ENCODE results near the gene SYNGR2. TPM values are rescaled to one million over a fixed set of nuclear protein-coding genes. Genes with fewer than 3 reads are reported as not detected.

The SYNGR2 gene
- total RNA-seq, 4 donors from 2014 or later = 63.1 to 164 (median 124) TPM

- TF ChIP-seq, protein P1, sequence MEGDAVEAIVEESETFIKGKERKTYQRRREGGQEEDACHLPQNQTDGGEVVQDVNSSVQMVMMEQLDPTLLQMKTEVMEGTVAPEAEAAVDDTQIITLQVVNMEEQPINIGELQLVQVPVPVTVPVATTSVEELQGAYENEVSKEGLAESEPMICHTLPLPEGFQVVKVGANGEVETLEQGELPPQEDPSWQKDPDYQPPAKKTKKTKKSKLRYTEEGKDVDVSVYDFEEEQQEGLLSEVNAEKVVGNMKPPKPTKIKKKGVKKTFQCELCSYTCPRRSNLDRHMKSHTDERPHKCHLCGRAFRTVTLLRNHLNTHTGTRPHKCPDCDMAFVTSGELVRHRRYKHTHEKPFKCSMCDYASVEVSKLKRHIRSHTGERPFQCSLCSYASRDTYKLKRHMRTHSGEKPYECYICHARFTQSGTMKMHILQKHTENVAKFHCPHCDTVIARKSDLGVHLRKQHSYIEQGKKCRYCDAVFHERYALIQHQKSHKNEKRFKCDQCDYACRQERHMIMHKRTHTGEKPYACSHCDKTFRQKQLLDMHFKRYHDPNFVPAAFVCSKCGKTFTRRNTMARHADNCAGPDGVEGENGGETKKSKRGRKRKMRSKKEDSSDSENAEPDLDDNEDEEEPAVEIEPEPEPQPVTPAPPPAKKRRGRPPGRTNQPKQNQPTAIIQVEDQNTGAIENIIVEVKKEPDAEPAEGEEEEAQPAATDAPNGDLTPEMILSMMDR (IDR thresholded peaks at IDR 0.05) = no peak
- TF ChIP-seq POLR2AphosphoS5 (IDR thresholded peaks at IDR 0.05) (no peak), EP300 (IDR thresholded peaks at IDR 0.05) (no peak), POLR2A (IDR thresholded peaks at IDR 0.05; ENCODE audit: low read depth) (no peak)
Measured at GRCh38 chr17:78219396-78220150, 51.2 kb downstream of the SYNGR2 start.

More at GRCh38 chr17:78219396-78220150, 51.2 kb downstream of the SYNGR2 start:
- no peaks in the 10 kb centered on the region for H3K36me3 ChIP-seq
- H3K27ac ChIP-seq (replicated peaks in 1 of 4) = no peak overlapping the region
- no peak overlapping the region for H3K4me3 ChIP-seq
- peaks cover under 1 to 10% (median 2%) of the 10 kb centered on the region in 4 donors for H3K4me1 ChIP-seq
- 88% methylated on average over 11 of the region's 11 CpGs for WGBS
- no peak for DNase-seq (ENCODE audit: extremely low spot score)
- no peaks in the 10 kb centered on the region for H3K27me3 ChIP-seq
- H3K9me3 ChIP-seq = no peaks in the 10 kb centered on the region
- intact Hi-C loops (cut with DNase I) = no loop called here

Small RNAs within 50 kb of the gene (small RNA-seq; reads per million reads assigned to genes)
- 0 reads per million in 3 donors for gene AC087645.1

Other genes starting within 250 kb of the SYNGR2 start
- 10 to 100 TPM; 21.4 to 31.6 (median 29.0) TPM for gene TNRC6C, start 209.9 kb upstream of the SYNGR2 start, total RNA-seq
- gene TMC6, start 39.8 kb upstream of the SYNGR2 start, total RNA-seq = 10 to 100 TPM; 14.4 to 21.4 (median 18.5) TPM
- 1 to 10 TPM; 1.3 to 5.3 (median 2.3) TPM for gene TMC8, start 37.8 kb upstream of the SYNGR2 start, total RNA-seq
- not detected for gene C17orf99, start 22.2 kb upstream of the SYNGR2 start, total RNA-seq
- 10 to 100 TPM in 2 of 4 donors, 1 to 10 TPM in 2; 7.9 to 22.1 (median 14.5) TPM for gene TK1, start 18.5 kb downstream of the SYNGR2 start, total RNA-seq
- gene AFMID, start 18.8 kb downstream of the SYNGR2 start, total RNA-seq = 10 to 100 TPM; 15.7 to 44.3 (median 25.4) TPM
- 1 to 10 TPM in 1 of 4 donors, under 1 TPM in 2, not detected in 1; under 0.01 to 2.0 (median 0.13) TPM for gene BIRC5, start 45.7 kb downstream of the SYNGR2 start, total RNA-seq
- not detected for gene TMEM235, start 63.0 kb downstream of the SYNGR2 start, total RNA-seq
- 1,000 to 10,000 TPM in 1 of 4 donors, 10 to 100 TPM in 3; 12.5 to 1,139 (median 39.3) TPM for gene SOCS3, start 191.5 kb downstream of the SYNGR2 start, total RNA-seq
- gene PGS1, start 210.1 kb downstream of the SYNGR2 start, total RNA-seq = 10 to 100 TPM; 30.7 to 45.9 (median 35.6) TPM